Epithelial cell of prostate (primary cell): Measurements from ENCODE around the gene PLEKHF1.
"Not testable (repeated sequence)": the region's sequence is repeated elsewhere in the genome, so short reads cannot be mapped to it uniquely, and the experiment has no call there.

ENCODE experiments used
- DNase-seq: peaks from one replicate; pipeline ENCODE4 v3.0.0-alpha.2; 2011; ENCODE audit warnings: low read depth, low spot score
- H3K27ac ChIP-seq: fragments of 450-650 bp; 2 replicates; pipeline ENCODE4 v1.5.1; 2017; ENCODE audit warnings: mild to moderate bottlenecking

Gene PLEKHF1

GRCh38 chr19:29665215-29665825 lies at the start of gene PLEKHF1:
PLEKHF1 (plus strand) TSS chr19:29665461; CDS start chr19:29673840, 8,379 bp downstream.
- DNase-seq: no peak
- peak within 1 kb of the TSS; percentile 87 for H3K27ac ChIP-seq

- DNase-seq: no peak
- H3K27ac ChIP-seq: no peak overlapping the region
Observed at GRCh38 chr19:29615891-29616425, 49.3 kb upstream of the PLEKHF1 start.

GRCh38 chr19:29616541-29616940 lies 48.7 kb upstream of the PLEKHF1 start:
- no peak for DNase-seq
- no peak overlapping the region for H3K27ac ChIP-seq

- DNase-seq: no peak
- no peak overlapping the region for H3K27ac ChIP-seq
Observed at GRCh38 chr19:29617366-29618266, 47.6 kb upstream of the PLEKHF1 start.

GRCh38 chr19:29618434-29618833 lies 46.8 kb upstream of the PLEKHF1 start:
- no peak overlapping the region for H3K27ac ChIP-seq

GRCh38 chr19:29618871-29619270 lies 46.4 kb upstream of the PLEKHF1 start:
- DNase-seq: no peak
- H3K27ac ChIP-seq: no peak overlapping the region

More at GRCh38 chr19:29618434-29618833, 46.8 kb upstream of the PLEKHF1 start:
- DNase-seq: no peak

- DNase-seq: no peak
Observed at GRCh38 chr19:29620931-29621351, 44.3 kb upstream of the PLEKHF1 start.

GRCh38 chr19:29622166-29623070 lies 42.8 kb upstream of the PLEKHF1 start:
- no peak for DNase-seq
- no peak overlapping the region for H3K27ac ChIP-seq

More at GRCh38 chr19:29620931-29621351, 44.3 kb upstream of the PLEKHF1 start:
- no peak overlapping the region for H3K27ac ChIP-seq

GRCh38 chr19:29623726-29624488 lies 41.4 kb upstream of the PLEKHF1 start:
- no peak overlapping the region for H3K27ac ChIP-seq
- DNase-seq: no peak

GRCh38 chr19:29624489-29625185 lies 40.6 kb upstream of the PLEKHF1 start:
- no peak for DNase-seq
- no peak overlapping the region for H3K27ac ChIP-seq

GRCh38 chr19:29625186-29625651 lies 40.0 kb upstream of the PLEKHF1 start:
- DNase-seq: no peak
- no peak overlapping the region for H3K27ac ChIP-seq

- no peak overlapping the region for H3K27ac ChIP-seq
- DNase-seq: no peak
Observed at GRCh38 chr19:29626386-29626785, 38.9 kb upstream of the PLEKHF1 start.

GRCh38 chr19:29626832-29627231 lies 38.4 kb upstream of the PLEKHF1 start:
- not testable (repeated sequence) for DNase-seq, H3K27ac ChIP-seq

- no peak overlapping the region for H3K27ac ChIP-seq
- DNase-seq: no peak
Observed at GRCh38 chr19:29628661-29629385, 36.4 kb upstream of the PLEKHF1 start.

GRCh38 chr19:29629836-29630534 lies 35.3 kb upstream of the PLEKHF1 start:
- H3K27ac ChIP-seq: no peak overlapping the region
- DNase-seq: no peak

- no peak for DNase-seq
- no peak overlapping the region for H3K27ac ChIP-seq
Observed at GRCh38 chr19:29630655-29631054, 34.6 kb upstream of the PLEKHF1 start.

- no peak for DNase-seq
- no peak overlapping the region for H3K27ac ChIP-seq
Observed at GRCh38 chr19:29631450-29631849, 33.8 kb upstream of the PLEKHF1 start.
